ENCODE measurements around the gene CAST.

CAST gene

DNA sequence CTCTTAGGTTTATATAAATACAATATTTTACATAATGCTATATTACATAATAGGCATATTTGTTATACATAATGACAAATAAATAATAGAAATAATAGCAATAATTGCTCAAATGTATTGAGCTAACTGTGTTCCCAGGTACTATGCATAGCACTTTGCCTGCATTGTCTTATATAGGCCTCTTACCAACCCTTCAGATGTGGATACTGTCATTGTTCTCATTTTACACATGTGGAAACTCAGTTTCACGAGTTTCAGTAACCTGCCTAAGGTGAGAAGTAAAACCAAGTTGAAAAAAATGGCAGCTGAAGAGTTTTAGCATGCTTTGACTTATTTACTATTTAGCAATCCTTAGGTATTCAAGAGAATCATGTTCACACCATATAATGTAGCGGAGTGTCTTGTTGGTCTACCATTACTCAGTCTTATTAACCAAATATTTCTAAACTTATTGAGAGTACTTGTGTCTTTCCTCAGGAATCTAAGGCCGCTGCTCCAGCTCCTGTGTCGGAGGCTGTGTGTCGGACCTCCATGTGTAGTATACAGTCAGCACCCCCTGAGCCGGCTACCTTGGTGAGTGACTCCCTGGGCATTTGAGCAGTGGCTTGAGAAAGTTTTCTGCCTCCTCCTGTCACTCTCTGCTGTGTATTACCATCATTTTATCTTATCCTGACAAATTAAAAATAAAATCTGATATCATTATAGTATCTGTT, 88.1 kb downstream of the CAST start:
- H3K4me3 ChIP-seq (ENCODE audit: insufficient read depth, low read depth, low read length, poor library complexity, severe bottlenecking): no peak overlapping the region
- no peak overlapping the region for H3K27ac ChIP-seq (ENCODE audit: insufficient read depth, low read length, poor library complexity, severe bottlenecking)
- no peaks in the 10 kb centered on the region for H3K9me3 ChIP-seq (ENCODE audit: control insufficient read depth, low read length)
- no peaks in the 10 kb centered on the region for H3K27me3 ChIP-seq (replicated peaks; ENCODE audit: control insufficient read depth, insufficient read depth, low read length, poor library complexity, severe bottlenecking)
- peaks cover 83% of the 10 kb centered on the region for H3K36me3 ChIP-seq (ENCODE audit: control insufficient read depth, insufficient read depth, low read length)
- H3K4me1 ChIP-seq (ENCODE audit: control insufficient read depth, insufficient read depth, low read length, poor library complexity, severe bottlenecking): no peaks in the 10 kb centered on the region
- DNase-seq: no peak

GRCh38 chr5:96751203-96752169, 89.3 kb downstream of the CAST start:
- Histone ChIP-seq H3K36me3 (ENCODE audit: control insufficient read depth, insufficient read depth, low read length) (peaks cover 82% of the 10 kb centered on the region), H3K4me3 (ENCODE audit: insufficient read depth, low read depth, low read length, poor library complexity, severe bottlenecking) (no peak overlapping the region), H3K27ac (ENCODE audit: insufficient read depth, low read length, poor library complexity, severe bottlenecking) (no peak overlapping the region)

DNA sequence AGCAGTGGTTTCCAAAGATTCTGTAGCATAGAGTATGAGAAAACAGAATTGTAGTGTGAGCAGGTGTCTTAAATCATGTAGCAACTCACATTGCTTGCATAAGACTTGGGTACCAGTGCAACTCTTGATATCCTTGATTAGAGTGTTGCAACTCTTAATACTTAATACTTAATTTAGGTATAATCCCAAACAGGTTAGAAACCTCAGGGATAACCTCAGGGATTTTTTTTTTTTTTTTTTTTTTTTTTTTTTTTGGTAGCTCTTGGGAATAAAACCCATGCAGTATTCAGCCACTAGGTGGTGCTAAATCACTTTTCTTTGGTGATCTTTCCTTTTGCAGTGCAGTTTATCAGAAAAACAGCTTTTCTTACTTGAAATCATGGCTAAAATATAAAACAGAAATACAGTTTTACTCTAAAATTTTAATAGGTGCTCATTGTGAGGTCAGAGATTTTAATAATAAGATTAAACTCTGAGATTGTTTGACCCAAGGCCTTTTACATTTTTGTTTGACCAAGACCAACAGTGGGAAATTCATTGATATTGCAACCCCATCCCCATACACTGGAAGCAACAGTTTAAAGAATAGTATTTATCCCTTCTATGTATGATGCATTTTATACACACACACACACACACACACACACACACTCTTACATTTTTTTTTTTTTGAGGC, 90.3 kb downstream of the CAST start:
- H3K4me1 ChIP-seq (ENCODE audit: control insufficient read depth, insufficient read depth, low read length, poor library complexity, severe bottlenecking): no peaks in the 10 kb centered on the region
- H3K4me3 ChIP-seq (ENCODE audit: insufficient read depth, low read depth, low read length, poor library complexity, severe bottlenecking): no peak overlapping the region
- peaks cover 81% of the 10 kb centered on the region for H3K36me3 ChIP-seq (ENCODE audit: control insufficient read depth, insufficient read depth, low read length)
- DNase-seq: peak in 1 of 3 donors; percentile 20
- H3K27ac ChIP-seq (ENCODE audit: insufficient read depth, low read length, poor library complexity, severe bottlenecking): no peak overlapping the region
- no peaks in the 10 kb centered on the region for H3K27me3 ChIP-seq (replicated peaks; ENCODE audit: control insufficient read depth, insufficient read depth, low read length, poor library complexity, severe bottlenecking)
- no peaks in the 10 kb centered on the region for H3K9me3 ChIP-seq (ENCODE audit: control insufficient read depth, low read length)

More at GRCh38 chr5:96751203-96752169, 89.3 kb downstream of the CAST start:
- no peak for DNase-seq
- no peaks in the 10 kb centered on the region for H3K27me3 ChIP-seq (replicated peaks; ENCODE audit: control insufficient read depth, insufficient read depth, low read length, poor library complexity, severe bottlenecking)
- no peaks in the 10 kb centered on the region for H3K4me1 ChIP-seq (ENCODE audit: control insufficient read depth, insufficient read depth, low read length, poor library complexity, severe bottlenecking)
- H3K9me3 ChIP-seq (ENCODE audit: control insufficient read depth, low read length): no peaks in the 10 kb centered on the region

- Histone ChIP-seq H3K27me3 (replicated peaks; ENCODE audit: control insufficient read depth, insufficient read depth, low read length, poor library complexity, severe bottlenecking) (no peaks in the 10 kb centered on the region), H3K4me3 (ENCODE audit: insufficient read depth, low read depth, low read length, poor library complexity, severe bottlenecking) (no peak overlapping the region), H3K9me3 (ENCODE audit: control insufficient read depth, low read length) (no peaks in the 10 kb centered on the region), H3K4me1 (ENCODE audit: control insufficient read depth, insufficient read depth, low read length, poor library complexity, severe bottlenecking) (no peaks in the 10 kb centered on the region), H3K36me3 (ENCODE audit: control insufficient read depth, insufficient read depth, low read length) (peaks cover 82% of the 10 kb centered on the region), H3K27ac (ENCODE audit: insufficient read depth, low read length, poor library complexity, severe bottlenecking) (no peak overlapping the region)
- no peak for DNase-seq
Measured at GRCh38 chr5:96753017-96753397, 90.8 kb downstream of the CAST start.

DNA sequence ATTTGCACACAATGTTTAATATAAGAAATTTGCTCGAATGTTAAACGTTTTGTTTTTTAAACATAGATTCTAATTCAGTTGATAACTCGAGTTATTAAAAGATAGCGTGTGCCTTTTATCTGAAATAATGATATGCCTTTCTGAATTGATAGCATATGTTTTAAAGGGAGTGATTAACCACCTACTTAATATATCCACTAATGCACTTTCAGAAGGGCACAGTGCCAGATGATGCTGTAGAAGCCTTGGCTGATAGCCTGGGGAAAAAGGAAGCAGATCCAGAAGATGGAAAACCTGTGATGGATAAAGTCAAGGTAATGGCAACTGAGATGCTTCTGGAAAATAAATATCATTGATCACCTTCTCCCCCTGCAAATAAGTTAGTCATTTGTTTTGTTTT, 91.7 kb downstream of the CAST start:
- peaks cover 82% of the 10 kb centered on the region for H3K36me3 ChIP-seq (ENCODE audit: control insufficient read depth, insufficient read depth, low read length)
- no peak overlapping the region for H3K27ac ChIP-seq (ENCODE audit: insufficient read depth, low read length, poor library complexity, severe bottlenecking)
- no peak for DNase-seq
- H3K27me3 ChIP-seq (replicated peaks; ENCODE audit: control insufficient read depth, insufficient read depth, low read length, poor library complexity, severe bottlenecking): no peaks in the 10 kb centered on the region
- no peaks in the 10 kb centered on the region for H3K9me3 ChIP-seq (ENCODE audit: control insufficient read depth, low read length)
- H3K4me3 ChIP-seq (ENCODE audit: insufficient read depth, low read depth, low read length, poor library complexity, severe bottlenecking): no peak overlapping the region
- H3K4me1 ChIP-seq (ENCODE audit: control insufficient read depth, insufficient read depth, low read length, poor library complexity, severe bottlenecking): no peaks in the 10 kb centered on the region

DNA sequence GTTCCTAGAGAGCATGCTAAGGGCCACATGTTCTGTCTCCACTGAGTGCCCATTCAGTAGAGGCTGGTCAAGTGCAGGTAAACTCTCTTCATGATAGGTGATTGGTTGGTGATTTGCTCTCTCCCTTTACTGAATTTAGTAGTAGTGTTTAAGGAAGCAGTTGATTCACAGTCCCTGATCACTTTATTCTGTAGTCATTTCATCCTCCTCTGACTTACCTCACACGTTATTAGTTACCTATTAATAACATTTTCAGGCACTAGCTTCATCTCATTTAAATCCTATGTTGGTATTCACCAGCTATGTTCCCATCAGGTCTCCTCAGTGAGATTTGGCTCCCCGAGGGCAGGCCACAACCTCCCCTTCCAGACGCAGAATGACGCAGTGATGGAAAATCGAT, 93.7 kb downstream of the CAST start:
- H3K27me3 ChIP-seq (replicated peaks; ENCODE audit: control insufficient read depth, insufficient read depth, low read length, poor library complexity, severe bottlenecking): no peaks in the 10 kb centered on the region
- DNase-seq: no peak
- no peak overlapping the region for H3K27ac ChIP-seq (ENCODE audit: insufficient read depth, low read length, poor library complexity, severe bottlenecking)
- H3K36me3 ChIP-seq (ENCODE audit: control insufficient read depth, insufficient read depth, low read length): peaks cover 71% of the 10 kb centered on the region
- H3K4me3 ChIP-seq (ENCODE audit: insufficient read depth, low read depth, low read length, poor library complexity, severe bottlenecking): no peak overlapping the region
- H3K4me1 ChIP-seq (ENCODE audit: control insufficient read depth, insufficient read depth, low read length, poor library complexity, severe bottlenecking): no peaks in the 10 kb centered on the region
- no peaks in the 10 kb centered on the region for H3K9me3 ChIP-seq (ENCODE audit: control insufficient read depth, low read length)

- Histone ChIP-seq H3K36me3 (ENCODE audit: control insufficient read depth, insufficient read depth, low read length) (peaks cover 74% of the 10 kb centered on the region), H3K4me1 (ENCODE audit: control insufficient read depth, insufficient read depth, low read length, poor library complexity, severe bottlenecking) (no peaks in the 10 kb centered on the region)
- DNase-seq: no peak
Measured at GRCh38 chr5:96756985-96757384, 94.8 kb downstream of the CAST start.

DNA sequence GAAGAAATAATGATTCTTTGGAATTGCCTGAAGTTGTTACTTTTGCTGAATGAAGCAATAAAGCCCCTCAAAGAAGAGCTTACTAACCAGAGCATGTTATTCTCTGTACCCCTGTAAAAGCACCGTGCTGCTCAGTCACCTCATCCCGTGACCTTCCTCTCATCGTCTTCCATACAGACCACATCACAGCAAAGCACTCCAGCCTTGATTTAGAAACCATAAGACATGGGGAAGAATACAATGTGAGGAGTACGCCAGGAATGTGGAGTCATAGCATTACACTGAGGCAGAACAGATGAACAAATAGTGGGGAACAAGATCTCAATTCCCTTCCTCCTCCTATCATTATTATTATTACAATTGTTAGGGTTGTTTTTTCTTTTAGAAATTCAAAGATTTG, 96.4 kb downstream of the CAST start:
- DNase-seq: no peak
- H3K27me3 ChIP-seq (replicated peaks; ENCODE audit: control insufficient read depth, insufficient read depth, low read length, poor library complexity, severe bottlenecking): no peaks in the 10 kb centered on the region
- no peak overlapping the region for H3K4me3 ChIP-seq (ENCODE audit: insufficient read depth, low read depth, low read length, poor library complexity, severe bottlenecking)
- H3K27ac ChIP-seq (ENCODE audit: insufficient read depth, low read length, poor library complexity, severe bottlenecking): no peak overlapping the region
- H3K4me1 ChIP-seq (ENCODE audit: control insufficient read depth, insufficient read depth, low read length, poor library complexity, severe bottlenecking): no peaks in the 10 kb centered on the region
- H3K36me3 ChIP-seq (ENCODE audit: control insufficient read depth, insufficient read depth, low read length): peaks cover 76% of the 10 kb centered on the region
- H3K9me3 ChIP-seq (ENCODE audit: control insufficient read depth, low read length): no peaks in the 10 kb centered on the region

More at GRCh38 chr5:96756985-96757384, 94.8 kb downstream of the CAST start:
- no peak overlapping the region for H3K4me3 ChIP-seq (ENCODE audit: insufficient read depth, low read depth, low read length, poor library complexity, severe bottlenecking)
- no peaks in the 10 kb centered on the region for H3K9me3 ChIP-seq (ENCODE audit: control insufficient read depth, low read length)
- H3K27ac ChIP-seq (ENCODE audit: insufficient read depth, low read length, poor library complexity, severe bottlenecking): no peak overlapping the region
- no peaks in the 10 kb centered on the region for H3K27me3 ChIP-seq (replicated peaks; ENCODE audit: control insufficient read depth, insufficient read depth, low read length, poor library complexity, severe bottlenecking)

GRCh38 chr5:96761618-96762017, 99.4 kb downstream of the CAST start:
- Histone ChIP-seq H3K9me3 (ENCODE audit: control insufficient read depth, low read length) (no peaks in the 10 kb centered on the region), H3K27ac (ENCODE audit: insufficient read depth, low read length, poor library complexity, severe bottlenecking) (no peak overlapping the region), H3K4me3 (ENCODE audit: insufficient read depth, low read depth, low read length, poor library complexity, severe bottlenecking) (no peak overlapping the region), H3K27me3 (replicated peaks; ENCODE audit: control insufficient read depth, insufficient read depth, low read length, poor library complexity, severe bottlenecking) (no peaks in the 10 kb centered on the region), H3K4me1 (ENCODE audit: control insufficient read depth, insufficient read depth, low read length, poor library complexity, severe bottlenecking) (no peaks in the 10 kb centered on the region), H3K36me3 (ENCODE audit: control insufficient read depth, insufficient read depth, low read length) (peaks cover 76% of the 10 kb centered on the region)
- no peak for DNase-seq

All from effector memory CD4-positive, alpha-beta T cell (primary cell).